SK-N-SH treated with all-trans-retinoic acid at 6 μM for 48 hours (cell line): ENCODE measurements around the gene RFWD3.

ENCODE experiments used
- ATAC-seq: fragments of 200-7000 bp; cut with Tn5 transposase; 3 replicates; pipeline ENCODE4 v1.9.1; 2020; ENCODE audit warnings: mild to moderate bottlenecking, moderate library complexity
- ARNTL ChIP-seq: fragments of 450-650 bp; formaldehyde crosslinking; IDR thresholded peaks from 2 replicates; pipeline ENCODE4 v1.5.0; 2020; ENCODE audit warnings: low read depth, mild to moderate bottlenecking, moderate library complexity, borderline replicate concordance
- BACH2 ChIP-seq: fragments of 250-450 bp; sonication (Bioruptor Pico); IDR thresholded peaks from 2 replicates; pipeline ENCODE4 v1.9.0; 2021; ENCODE audit warnings: mild to moderate bottlenecking, borderline replicate concordance
- CSDC2 ChIP-seq: fragments of 250-450 bp; sonication (Bioruptor Pico); IDR thresholded peaks from 2 replicates; pipeline ENCODE4 v1.5.0; 2020; ENCODE audit warnings: mild to moderate bottlenecking, moderate library complexity
- ESRRG ChIP-seq: fragments of 250-450 bp; sonication (Bioruptor Pico); IDR thresholded peaks from 2 replicates; pipeline ENCODE4 v1.6.1; 2021; ENCODE audit warnings: mild to moderate bottlenecking
- GLIS3 ChIP-seq: fragments of 250-450 bp; sonication (Bioruptor Pico); IDR thresholded peaks from 2 replicates; pipeline ENCODE4 v1.5.0; 2020; ENCODE audit warnings: mild to moderate bottlenecking, moderate library complexity
- ISL1 ChIP-seq: fragments of 250-450 bp; sonication (Bioruptor Pico); IDR thresholded peaks from 2 replicates; pipeline ENCODE4 v2.1.2; 2022; ENCODE audit warnings: mild to moderate bottlenecking, moderate library complexity
- OSR1 ChIP-seq: fragments of 250-450 bp; sonication (Bioruptor Pico); IDR thresholded peaks from 2 replicates; pipeline ENCODE4 v1.8.0; 2022; ENCODE audit warnings: moderate library complexity, mild to moderate bottlenecking, inconsistent platforms
- PPARA ChIP-seq: fragments of 250-450 bp; sonication (Bioruptor Pico); IDR thresholded peaks from 2 replicates; pipeline ENCODE4 v1.5.0; 2020; ENCODE audit warnings: mild to moderate bottlenecking, borderline replicate concordance
- RARB ChIP-seq: fragments of 250-450 bp; sonication (Bioruptor Pico); IDR thresholded peaks from 2 replicates; pipeline ENCODE4 v1.8.0; 2021; ENCODE audit warnings: mild to moderate bottlenecking, moderate library complexity
- SNAI2 ChIP-seq: fragments of 250-450 bp; sonication (Bioruptor Pico); IDR thresholded peaks from 2 replicates; pipeline ENCODE4 v1.5.0; 2020; ENCODE audit warnings: mild to moderate bottlenecking, moderate library complexity
- TOX ChIP-seq: fragments of 250-450 bp; sonication (Bioruptor Pico); IDR thresholded peaks from 2 replicates; pipeline ENCODE4 v1.8.0; 2021; ENCODE audit warnings: mild to moderate bottlenecking, moderate library complexity, borderline replicate concordance
- ZC3H10 ChIP-seq: fragments of 250-450 bp; sonication (Bioruptor Pico); IDR thresholded peaks from 2 replicates; pipeline ENCODE4 v1.5.1; 2021; ENCODE audit warnings: mild to moderate bottlenecking, moderate library complexity
- ZFP3 ChIP-seq: fragments of 250-450 bp; sonication (Bioruptor Pico); IDR thresholded peaks from 2 replicates; pipeline ENCODE4 v1.5.0; 2020; ENCODE audit warnings: mild to moderate bottlenecking, moderate library complexity
- ZNF565 ChIP-seq: fragments of 450-650 bp; formaldehyde crosslinking; conservative IDR thresholded peaks from 2 replicates; pipeline ENCODE4 v1.5.0; 2020; ENCODE audit warnings: low read depth, mild to moderate bottlenecking, moderate library complexity
- ZNF70 ChIP-seq: fragments of 450-650 bp; formaldehyde crosslinking; IDR thresholded peaks from 2 replicates; pipeline ENCODE4 v1.5.0; 2020; ENCODE audit warnings: mild to moderate bottlenecking, moderate library complexity
- ZNF8 ChIP-seq: fragments of 450-650 bp; formaldehyde crosslinking; IDR thresholded peaks from 2 replicates; pipeline ENCODE4 v1.5.0; 2020; ENCODE audit warnings: mild to moderate bottlenecking, moderate library complexity
- TF ChIP-seq, protein P1 (sequence below): fragments of 250-450 bp; sonication (Bioruptor Pico); IDR thresholded peaks from 2 replicates; pipeline ENCODE4 v1.5.1; 2020; ENCODE audit warnings: low read depth, mild to moderate bottlenecking, moderate library complexity
- TF ChIP-seq, protein P2 (sequence below): fragments of 250-450 bp; sonication (Bioruptor Pico); IDR thresholded peaks from 2 replicates; pipeline ENCODE4 v1.5.1; 2021; ENCODE audit warnings: mild to moderate bottlenecking, moderate library complexity
- TF ChIP-seq, protein P3 (sequence below): fragments of 250-450 bp; sonication (Bioruptor Pico); IDR thresholded peaks from 2 replicates; pipeline ENCODE4 v1.8.0; 2021; ENCODE audit warnings: low read depth, mild to moderate bottlenecking, moderate library complexity, borderline replicate concordance
- TF ChIP-seq, protein P4 (sequence below): fragments of 250-450 bp; sonication (Bioruptor Pico); IDR thresholded peaks from 2 replicates; pipeline ENCODE4 v1.8.0; 2020; ENCODE audit warnings: mild to moderate bottlenecking, moderate library complexity, borderline replicate concordance

The RFWD3 gene

DNA sequence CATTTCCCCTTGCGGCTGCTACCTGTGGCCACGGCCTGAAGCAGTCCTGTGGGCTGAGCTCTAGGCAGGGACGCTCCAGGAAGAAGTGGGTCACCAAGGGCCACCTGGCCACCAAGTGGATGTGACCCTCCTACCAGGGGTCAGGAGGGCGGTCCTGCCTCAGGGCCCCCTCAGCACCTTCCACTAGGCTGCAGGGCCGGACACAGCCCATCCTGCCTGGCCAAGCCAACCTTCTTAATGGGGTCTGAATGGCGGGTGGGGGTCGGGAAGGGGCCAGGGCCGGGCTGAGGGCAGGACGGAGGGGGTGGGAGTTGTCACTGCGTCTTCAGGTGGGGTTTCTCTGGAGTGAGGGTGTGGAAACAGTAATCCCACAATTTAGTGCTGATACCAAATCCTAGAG, 47.2 kb upstream of the RFWD3 start (continued):
- TF ChIP-seq, protein P1, sequence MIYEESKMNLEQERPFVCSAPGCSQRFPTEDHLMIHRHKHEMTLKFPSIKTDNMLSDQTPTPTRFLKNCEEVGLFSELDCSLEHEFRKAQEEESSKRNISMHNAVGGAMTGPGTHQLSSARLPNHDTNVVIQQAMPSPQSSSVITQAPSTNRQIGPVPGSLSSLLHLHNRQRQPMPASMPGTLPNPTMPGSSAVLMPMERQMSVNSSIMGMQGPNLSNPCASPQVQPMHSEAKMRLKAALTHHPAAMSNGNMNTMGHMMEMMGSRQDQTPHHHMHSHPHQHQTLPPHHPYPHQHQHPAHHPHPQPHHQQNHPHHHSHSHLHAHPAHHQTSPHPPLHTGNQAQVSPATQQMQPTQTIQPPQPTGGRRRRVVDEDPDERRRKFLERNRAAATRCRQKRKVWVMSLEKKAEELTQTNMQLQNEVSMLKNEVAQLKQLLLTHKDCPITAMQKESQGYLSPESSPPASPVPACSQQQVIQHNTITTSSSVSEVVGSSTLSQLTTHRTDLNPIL, result no peak
- no peak for TF ChIP-seq GLIS3 (CRISPR knock-in tag)
- TF ChIP-seq BACH2 (CRISPR knock-in tag), result no peak
- no peak for TF ChIP-seq ISL1
- TF ChIP-seq, protein P2, sequence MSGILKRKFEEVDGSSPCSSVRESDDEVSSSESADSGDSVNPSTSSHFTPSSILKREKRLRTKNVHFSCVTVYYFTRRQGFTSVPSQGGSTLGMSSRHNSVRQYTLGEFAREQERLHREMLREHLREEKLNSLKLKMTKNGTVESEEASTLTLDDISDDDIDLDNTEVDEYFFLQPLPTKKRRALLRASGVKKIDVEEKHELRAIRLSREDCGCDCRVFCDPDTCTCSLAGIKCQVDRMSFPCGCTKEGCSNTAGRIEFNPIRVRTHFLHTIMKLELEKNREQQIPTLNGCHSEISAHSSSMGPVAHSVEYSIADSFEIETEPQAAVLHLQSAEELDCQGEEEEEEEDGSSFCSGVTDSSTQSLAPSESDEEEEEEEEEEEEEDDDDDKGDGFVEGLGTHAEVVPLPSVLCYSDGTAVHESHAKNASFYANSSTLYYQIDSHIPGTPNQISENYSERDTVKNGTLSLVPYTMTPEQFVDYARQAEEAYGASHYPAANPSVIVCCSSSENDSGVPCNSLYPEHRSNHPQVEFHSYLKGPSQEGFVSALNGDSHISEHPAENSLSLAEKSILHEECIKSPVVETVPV (CRISPR knock-in tag), result no peak
- no peak for TF ChIP-seq ESRRG
- no peak for TF ChIP-seq RARB (CRISPR knock-in tag)
- TF ChIP-seq SNAI2 (CRISPR knock-in tag), result no peak

DNA sequence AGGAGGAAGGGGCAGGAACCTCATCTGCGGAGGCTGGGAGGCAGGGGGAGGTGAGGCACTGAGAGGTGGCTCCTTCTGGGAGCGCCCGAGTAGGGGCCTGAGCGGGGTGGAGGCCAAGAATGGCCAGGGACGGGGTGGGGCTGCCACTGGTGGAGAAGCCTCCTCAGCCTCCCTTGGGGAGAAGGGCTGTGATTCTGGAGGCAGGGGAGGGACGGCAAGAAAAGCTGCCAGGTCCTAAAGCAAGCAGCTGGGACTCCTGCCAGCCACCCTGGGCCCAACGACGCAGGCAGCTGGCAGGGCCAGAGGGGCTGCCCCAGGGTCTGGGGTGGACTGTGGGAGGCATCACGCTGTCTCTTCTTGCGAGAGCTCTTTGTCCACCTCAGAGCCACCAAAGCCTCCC, 46.6 kb upstream of the RFWD3 start:
- no peak for TF ChIP-seq ZNF565 (CRISPR knock-in tag)
- no peak for TF ChIP-seq ZNF8 (CRISPR knock-in tag)
- no peak for TF ChIP-seq ARNTL (CRISPR knock-in tag)
- TF ChIP-seq RARB (CRISPR knock-in tag), result no peak
- TF ChIP-seq SNAI2 (CRISPR knock-in tag), result no peak
- no peak for TF ChIP-seq ZC3H10 (CRISPR knock-in tag)
- TF ChIP-seq PPARA, result no peak
- TF ChIP-seq ESRRG, result no peak
- TF ChIP-seq, protein P3, sequence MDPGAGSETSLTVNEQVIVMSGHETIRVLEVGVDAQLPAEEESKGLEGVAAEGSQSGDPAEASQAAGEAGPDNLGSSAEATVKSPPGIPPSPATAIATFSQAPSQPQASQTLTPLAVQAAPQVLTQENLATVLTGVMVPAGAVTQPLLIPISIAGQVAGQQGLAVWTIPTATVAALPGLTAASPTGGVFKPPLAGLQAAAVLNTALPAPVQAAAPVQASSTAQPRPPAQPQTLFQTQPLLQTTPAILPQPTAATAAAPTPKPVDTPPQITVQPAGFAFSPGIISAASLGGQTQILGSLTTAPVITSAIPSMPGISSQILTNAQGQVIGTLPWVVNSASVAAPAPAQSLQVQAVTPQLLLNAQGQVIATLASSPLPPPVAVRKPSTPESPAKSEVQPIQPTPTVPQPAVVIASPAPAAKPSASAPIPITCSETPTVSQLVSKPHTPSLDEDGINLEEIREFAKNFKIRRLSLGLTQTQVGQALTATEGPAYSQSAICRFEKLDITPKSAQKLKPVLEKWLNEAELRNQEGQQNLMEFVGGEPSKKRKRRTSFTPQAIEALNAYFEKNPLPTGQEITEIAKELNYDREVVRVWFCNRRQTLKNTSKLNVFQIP (CRISPR knock-in tag), result no peak
- no peak for TF ChIP-seq ZFP3 (CRISPR knock-in tag)
- TF ChIP-seq CSDC2 (CRISPR knock-in tag), result no peak
- no peak for TF ChIP-seq OSR1
- TF ChIP-seq BACH2 (CRISPR knock-in tag), result no peak
- TF ChIP-seq GLIS3 (CRISPR knock-in tag), result no peak
- TF ChIP-seq, protein P1, result no peak
- TF ChIP-seq, protein P4, sequence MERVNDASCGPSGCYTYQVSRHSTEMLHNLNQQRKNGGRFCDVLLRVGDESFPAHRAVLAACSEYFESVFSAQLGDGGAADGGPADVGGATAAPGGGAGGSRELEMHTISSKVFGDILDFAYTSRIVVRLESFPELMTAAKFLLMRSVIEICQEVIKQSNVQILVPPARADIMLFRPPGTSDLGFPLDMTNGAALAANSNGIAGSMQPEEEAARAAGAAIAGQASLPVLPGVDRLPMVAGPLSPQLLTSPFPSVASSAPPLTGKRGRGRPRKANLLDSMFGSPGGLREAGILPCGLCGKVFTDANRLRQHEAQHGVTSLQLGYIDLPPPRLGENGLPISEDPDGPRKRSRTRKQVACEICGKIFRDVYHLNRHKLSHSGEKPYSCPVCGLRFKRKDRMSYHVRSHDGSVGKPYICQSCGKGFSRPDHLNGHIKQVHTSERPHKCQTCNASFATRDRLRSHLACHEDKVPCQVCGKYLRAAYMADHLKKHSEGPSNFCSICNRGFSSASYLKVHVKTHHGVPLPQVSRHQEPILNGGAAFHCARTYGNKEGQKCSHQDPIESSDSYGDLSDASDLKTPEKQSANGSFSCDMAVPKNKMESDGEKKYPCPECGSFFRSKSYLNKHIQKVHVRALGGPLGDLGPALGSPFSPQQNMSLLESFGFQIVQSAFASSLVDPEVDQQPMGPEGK (CRISPR knock-in tag), result no peak
- no peak for TF ChIP-seq ZNF70 (CRISPR knock-in tag)
- TF ChIP-seq, all 23 proteins: peak for 0

DNA sequence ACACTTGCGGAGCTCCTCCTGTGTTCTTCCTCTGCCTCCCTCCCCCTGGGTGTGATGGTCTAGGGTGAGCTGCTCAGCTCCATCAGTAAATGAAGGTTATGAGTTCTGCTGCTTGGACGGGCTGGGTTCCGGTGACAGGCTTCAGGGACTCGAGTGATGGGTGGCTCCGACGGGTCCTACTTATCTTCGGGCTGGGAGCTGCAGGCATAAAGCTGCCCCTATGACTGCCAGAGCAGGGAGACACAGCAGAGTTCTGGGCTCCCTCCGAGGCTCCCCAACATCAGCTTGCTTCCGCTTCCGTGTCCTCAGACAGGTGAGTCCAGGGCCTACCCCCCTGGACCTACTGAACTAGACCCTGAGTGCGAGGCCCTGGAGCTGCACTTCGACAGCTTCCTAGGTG, 45.3 kb upstream of the RFWD3 start:
- no peak for ATAC-seq
- TF ChIP-seq CSDC2 (CRISPR knock-in tag) (no peak), PPARA (no peak), ZNF70 (CRISPR knock-in tag) (no peak), TOX (CRISPR knock-in tag) (no peak), SNAI2 (CRISPR knock-in tag) (no peak), ARNTL (CRISPR knock-in tag) (no peak), ZNF8 (CRISPR knock-in tag) (no peak), RARB (CRISPR knock-in tag) (no peak), OSR1 (no peak), ESRRG (no peak), ZNF565 (CRISPR knock-in tag) (no peak)
- TF ChIP-seq, protein P3 (CRISPR knock-in tag), result no peak

More for the DNA sequence above, 46.6 kb upstream of the RFWD3 start:
- ATAC-seq, result no peak
